ENCODE data around the gene ACSL6.

ACSL6 gene

DNA sequence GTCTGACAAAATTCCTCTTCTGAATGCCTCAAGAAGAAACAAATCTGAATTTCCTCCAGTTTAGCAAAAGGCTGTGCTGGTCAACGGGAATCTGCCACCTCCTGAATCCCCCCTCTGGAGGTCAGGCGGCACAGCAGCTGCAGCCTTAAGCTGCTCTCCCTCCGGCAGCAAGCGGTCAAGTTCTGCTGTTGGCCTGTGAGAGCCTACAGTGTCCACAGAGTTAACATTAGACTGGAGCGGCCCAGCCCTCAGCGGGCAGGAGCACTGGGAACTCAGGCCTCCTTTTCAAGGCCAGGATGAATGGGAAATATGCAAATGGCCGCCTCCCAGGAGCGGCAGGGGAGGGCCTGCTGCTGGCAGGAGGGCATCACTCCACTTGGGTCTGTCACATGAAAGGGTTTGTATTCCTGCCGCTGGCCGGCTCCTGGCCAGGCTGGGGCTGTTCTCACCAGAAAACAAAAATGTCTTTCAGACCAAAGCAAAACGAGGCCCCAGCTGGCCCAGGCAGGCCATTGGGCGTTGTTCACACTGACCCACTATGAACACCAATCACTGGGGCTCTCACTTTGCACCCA, 8.2 kb downstream of the ACSL6 start:
- H3K27ac ChIP-seq = no peak overlapping the region
- no peak for TF ChIP-seq ZFX (IDR thresholded peaks at IDR 0.05; ENCODE audit: borderline replicate concordance)
- TF ChIP-seq, protein P1, sequence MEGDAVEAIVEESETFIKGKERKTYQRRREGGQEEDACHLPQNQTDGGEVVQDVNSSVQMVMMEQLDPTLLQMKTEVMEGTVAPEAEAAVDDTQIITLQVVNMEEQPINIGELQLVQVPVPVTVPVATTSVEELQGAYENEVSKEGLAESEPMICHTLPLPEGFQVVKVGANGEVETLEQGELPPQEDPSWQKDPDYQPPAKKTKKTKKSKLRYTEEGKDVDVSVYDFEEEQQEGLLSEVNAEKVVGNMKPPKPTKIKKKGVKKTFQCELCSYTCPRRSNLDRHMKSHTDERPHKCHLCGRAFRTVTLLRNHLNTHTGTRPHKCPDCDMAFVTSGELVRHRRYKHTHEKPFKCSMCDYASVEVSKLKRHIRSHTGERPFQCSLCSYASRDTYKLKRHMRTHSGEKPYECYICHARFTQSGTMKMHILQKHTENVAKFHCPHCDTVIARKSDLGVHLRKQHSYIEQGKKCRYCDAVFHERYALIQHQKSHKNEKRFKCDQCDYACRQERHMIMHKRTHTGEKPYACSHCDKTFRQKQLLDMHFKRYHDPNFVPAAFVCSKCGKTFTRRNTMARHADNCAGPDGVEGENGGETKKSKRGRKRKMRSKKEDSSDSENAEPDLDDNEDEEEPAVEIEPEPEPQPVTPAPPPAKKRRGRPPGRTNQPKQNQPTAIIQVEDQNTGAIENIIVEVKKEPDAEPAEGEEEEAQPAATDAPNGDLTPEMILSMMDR (IDR thresholded peaks at IDR 0.05) = no peak

DNA sequence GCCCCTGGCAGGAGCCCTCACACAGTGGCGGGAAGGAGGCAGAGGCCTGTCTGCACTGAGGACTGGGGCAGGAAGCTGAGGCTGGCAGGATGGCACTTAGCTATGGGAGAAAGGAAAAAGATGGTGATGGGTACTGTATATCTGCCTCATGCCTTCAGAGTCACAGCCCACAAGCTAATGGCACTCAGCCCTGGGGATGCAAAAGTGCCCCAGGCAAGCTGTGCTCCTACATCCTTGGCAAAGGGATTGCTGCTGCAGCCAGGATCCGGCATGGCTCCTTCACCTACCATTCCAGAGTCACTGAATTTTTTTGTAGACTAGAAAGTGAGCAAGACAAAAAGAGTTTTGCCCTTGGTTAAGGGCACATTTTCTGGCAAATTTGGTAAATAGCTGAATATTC, 8.7 kb downstream of the ACSL6 start:
- TF ChIP-seq, protein P1 (IDR thresholded peaks at IDR 0.05) = no peak
- no peak for TF ChIP-seq ZFX (IDR thresholded peaks at IDR 0.05; ENCODE audit: borderline replicate concordance)
- no peak overlapping the region for H3K27ac ChIP-seq

DNA sequence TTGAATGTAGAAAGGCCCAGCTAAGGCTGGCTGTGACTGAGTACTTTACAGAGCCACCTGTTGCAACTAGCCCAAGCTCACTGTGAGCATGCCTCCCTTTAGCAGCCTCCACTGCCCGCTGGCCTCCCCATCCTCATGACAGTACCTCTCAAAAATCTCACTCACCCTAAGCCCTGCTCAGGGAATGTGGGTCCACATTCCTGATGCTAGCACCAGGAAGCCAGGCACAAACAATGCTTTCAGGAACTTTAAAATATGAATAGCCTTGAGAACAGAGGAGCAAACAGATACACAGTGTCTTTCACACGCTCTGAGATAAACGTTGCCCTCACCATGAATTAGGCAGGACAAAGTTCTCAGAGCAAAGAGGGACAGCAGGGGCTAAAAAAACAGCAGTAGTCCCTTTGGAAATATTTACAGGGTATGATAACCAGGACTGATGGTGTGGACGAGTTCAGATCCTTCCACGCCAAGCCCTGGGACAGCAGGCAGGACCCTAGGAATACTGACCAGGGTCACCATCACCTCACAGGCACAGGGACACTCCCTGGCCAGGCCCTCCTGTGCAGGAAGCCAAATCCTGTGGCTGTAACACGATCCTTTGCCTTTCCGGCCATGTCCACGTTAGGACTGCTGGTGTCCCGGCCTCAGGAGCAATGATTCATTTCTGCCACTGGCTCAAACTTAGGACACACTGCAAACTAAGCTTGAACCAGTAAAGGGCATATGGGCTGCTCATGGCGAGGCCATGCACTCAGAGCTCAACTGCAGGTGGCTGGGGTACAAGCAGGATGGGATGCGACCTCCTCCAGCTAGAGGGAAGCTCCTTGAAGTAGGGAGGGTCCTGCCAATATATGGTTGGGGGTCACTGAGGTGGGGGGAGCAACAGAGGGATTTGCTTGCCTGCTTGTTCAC, 9.6 kb downstream of the ACSL6 start:
- TF ChIP-seq, protein P1 (IDR thresholded peaks at IDR 0.05) = no peak
- no peak for TF ChIP-seq ZFX (IDR thresholded peaks at IDR 0.05; ENCODE audit: borderline replicate concordance)
- no peak overlapping the region for H3K27ac ChIP-seq

DNA sequence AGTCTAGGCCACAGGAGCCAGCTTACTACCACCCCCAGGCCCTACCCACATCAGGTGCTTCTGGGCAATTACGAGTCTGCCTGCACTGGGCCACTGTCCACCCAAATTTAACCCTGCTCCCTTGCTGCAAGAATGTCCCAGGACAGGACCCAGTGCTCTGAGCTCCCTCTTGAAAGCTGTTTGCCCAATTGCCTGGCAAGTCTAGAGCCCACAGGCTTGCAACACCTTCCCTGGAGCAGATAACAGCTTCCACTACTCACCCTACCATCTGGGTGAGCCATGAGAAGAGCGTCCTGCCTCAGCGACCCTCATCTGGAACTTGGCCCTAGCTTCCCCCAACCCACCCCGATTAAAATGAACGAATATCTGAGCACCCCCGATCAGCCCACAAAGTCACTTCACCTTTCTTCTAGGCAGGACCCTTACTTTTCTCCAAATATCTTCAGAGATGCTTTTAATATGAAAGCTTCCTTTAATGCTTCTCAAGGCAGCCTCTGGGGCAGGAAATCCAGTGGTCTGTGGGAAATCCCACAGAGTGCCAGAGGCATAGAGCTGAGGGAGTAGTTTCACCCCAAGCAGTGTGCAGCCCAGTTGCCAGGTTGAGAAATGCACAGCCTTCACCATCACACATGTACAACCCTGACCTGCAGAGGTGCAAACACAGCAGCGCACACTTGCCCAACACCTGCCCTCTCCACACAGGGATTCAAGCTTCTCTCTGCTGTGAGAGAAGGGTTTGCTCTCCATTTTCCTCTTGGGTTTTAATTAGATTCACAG, 10.6 kb downstream of the ACSL6 start:
- TF ChIP-seq, protein P1 (IDR thresholded peaks at IDR 0.05) = no peak
- TF ChIP-seq ZFX (IDR thresholded peaks at IDR 0.05; ENCODE audit: borderline replicate concordance) = no peak
- no peak overlapping the region for H3K27ac ChIP-seq

DNA sequence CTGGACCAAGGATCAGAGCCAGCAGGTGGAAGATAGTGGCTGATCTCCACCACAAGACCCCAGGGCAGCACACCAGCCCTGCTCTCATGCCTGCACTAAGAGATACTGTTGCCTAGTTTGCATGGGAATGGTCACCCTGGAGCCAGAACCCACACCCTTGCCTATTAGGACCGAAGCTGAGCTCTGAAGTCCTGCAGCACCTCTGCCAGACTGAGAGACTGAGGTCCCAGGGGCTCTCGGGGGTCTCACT, 11.3 kb downstream of the ACSL6 start:
- TF ChIP-seq ZFX (IDR thresholded peaks at IDR 0.05; ENCODE audit: borderline replicate concordance) = no peak
- TF ChIP-seq, protein P1 (IDR thresholded peaks at IDR 0.05) = no peak
- H3K27ac ChIP-seq = no peak overlapping the region

DNA sequence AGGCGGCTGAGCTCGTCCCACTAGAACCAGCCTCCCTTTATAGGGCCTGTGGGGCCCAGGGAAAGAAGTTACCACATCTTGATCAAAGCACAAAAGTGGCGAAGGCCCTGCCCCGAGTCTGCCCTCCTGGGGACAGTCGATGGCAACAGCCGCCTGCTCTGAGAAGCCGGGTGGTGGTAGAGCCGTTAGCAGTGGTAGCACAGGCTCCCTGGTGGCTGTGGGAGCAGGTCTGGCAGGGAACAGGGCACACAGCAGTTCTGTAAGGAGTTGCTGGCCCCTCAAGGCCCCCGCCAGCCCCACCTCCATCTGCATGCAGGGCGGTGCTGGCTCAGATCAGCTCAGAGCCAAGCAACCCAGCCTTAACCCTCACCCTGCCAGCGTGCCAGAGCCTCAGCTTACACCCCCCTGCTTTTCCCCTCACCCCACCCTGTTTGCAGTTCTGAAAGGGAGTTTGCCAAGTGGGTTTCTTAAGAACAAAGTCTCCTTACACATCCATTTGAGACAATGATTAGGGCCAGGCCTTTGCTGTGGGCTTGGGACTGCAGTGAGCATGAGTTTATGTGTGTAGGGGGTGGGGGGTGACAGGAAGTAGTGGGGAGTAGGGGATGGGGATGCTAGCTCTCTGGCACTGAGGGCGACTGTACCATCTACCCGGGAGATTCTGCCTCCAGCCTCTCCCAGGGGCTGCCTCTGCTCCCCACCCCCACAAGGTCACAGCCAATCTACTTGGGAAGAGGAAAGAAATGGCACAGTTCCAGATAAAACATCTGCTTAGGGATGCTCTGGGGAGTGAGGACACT, 11.8 kb downstream of the ACSL6 start:
- TF ChIP-seq, protein P1 (IDR thresholded peaks at IDR 0.05) = no peak
- TF ChIP-seq ZFX (IDR thresholded peaks at IDR 0.05; ENCODE audit: borderline replicate concordance) = no peak
- no peak overlapping the region for H3K27ac ChIP-seq
